SK-N-SH treated with all-trans-retinoic acid at 6 μM for 48 hours (cell line): ENCODE measurements around the gene ST6GALNAC4.

Source experiments
- ATAC-seq: fragments of 200-7000 bp; cut with Tn5 transposase; 3 replicates; pipeline ENCODE4 v1.9.1; 2020; ENCODE audit warnings: mild to moderate bottlenecking, moderate library complexity
- ARNTL ChIP-seq: fragments of 450-650 bp; formaldehyde crosslinking; IDR thresholded peaks from 2 replicates; pipeline ENCODE4 v1.5.0; 2020; ENCODE audit warnings: low read depth, mild to moderate bottlenecking, moderate library complexity, borderline replicate concordance
- BACH2 ChIP-seq: fragments of 250-450 bp; sonication (Bioruptor Pico); IDR thresholded peaks from 2 replicates; pipeline ENCODE4 v1.9.0; 2021; ENCODE audit warnings: mild to moderate bottlenecking, borderline replicate concordance
- CREB5 ChIP-seq: fragments of 250-450 bp; sonication (Bioruptor Pico); IDR thresholded peaks from 2 replicates; pipeline ENCODE4 v1.5.1; 2020; ENCODE audit warnings: low read depth, mild to moderate bottlenecking, moderate library complexity
- CSDC2 ChIP-seq: fragments of 250-450 bp; sonication (Bioruptor Pico); IDR thresholded peaks from 2 replicates; pipeline ENCODE4 v1.5.0; 2020; ENCODE audit warnings: mild to moderate bottlenecking, moderate library complexity
- GLIS3 ChIP-seq: fragments of 250-450 bp; sonication (Bioruptor Pico); IDR thresholded peaks from 2 replicates; pipeline ENCODE4 v1.5.0; 2020; ENCODE audit warnings: mild to moderate bottlenecking, moderate library complexity
- ISL1 ChIP-seq: fragments of 250-450 bp; sonication (Bioruptor Pico); IDR thresholded peaks from 2 replicates; pipeline ENCODE4 v2.1.2; 2022; ENCODE audit warnings: mild to moderate bottlenecking, moderate library complexity
- OSR1 ChIP-seq: fragments of 250-450 bp; sonication (Bioruptor Pico); IDR thresholded peaks from 2 replicates; pipeline ENCODE4 v1.8.0; 2022; ENCODE audit warnings: moderate library complexity, mild to moderate bottlenecking, inconsistent platforms
- POU6F1 ChIP-seq: fragments of 250-450 bp; sonication (Bioruptor Pico); IDR thresholded peaks from 2 replicates; pipeline ENCODE4 v1.8.0; 2021; ENCODE audit warnings: low read depth, mild to moderate bottlenecking, moderate library complexity, borderline replicate concordance
- PPARA ChIP-seq: fragments of 250-450 bp; sonication (Bioruptor Pico); IDR thresholded peaks from 2 replicates; pipeline ENCODE4 v1.5.0; 2020; ENCODE audit warnings: mild to moderate bottlenecking, borderline replicate concordance
- RARB ChIP-seq: fragments of 250-450 bp; sonication (Bioruptor Pico); IDR thresholded peaks from 2 replicates; pipeline ENCODE4 v1.8.0; 2021; ENCODE audit warnings: mild to moderate bottlenecking, moderate library complexity
- SNAI2 ChIP-seq: fragments of 250-450 bp; sonication (Bioruptor Pico); IDR thresholded peaks from 2 replicates; pipeline ENCODE4 v1.5.0; 2020; ENCODE audit warnings: mild to moderate bottlenecking, moderate library complexity
- TCF4 ChIP-seq: fragments of 250-450 bp; sonication (Bioruptor Pico); IDR thresholded peaks from 2 replicates; pipeline ENCODE4 v1.8.0; 2021; ENCODE audit warnings: mild to moderate bottlenecking, moderate library complexity, borderline replicate concordance
- TOX ChIP-seq: fragments of 250-450 bp; sonication (Bioruptor Pico); IDR thresholded peaks from 2 replicates; pipeline ENCODE4 v1.8.0; 2021; ENCODE audit warnings: mild to moderate bottlenecking, moderate library complexity, borderline replicate concordance
- TSHZ2 ChIP-seq: fragments of 250-450 bp; sonication (Bioruptor Pico); IDR thresholded peaks from 2 replicates; pipeline ENCODE4 v1.5.0; 2020; ENCODE audit warnings: mild to moderate bottlenecking, moderate library complexity
- ZFP3 ChIP-seq: fragments of 250-450 bp; sonication (Bioruptor Pico); IDR thresholded peaks from 2 replicates; pipeline ENCODE4 v1.5.0; 2020; ENCODE audit warnings: mild to moderate bottlenecking, moderate library complexity
- ZFP30 ChIP-seq: fragments of 450-650 bp; formaldehyde crosslinking; IDR thresholded peaks from 2 replicates; pipeline ENCODE4 v1.5.0; 2022; ENCODE audit warnings: mild to moderate bottlenecking, moderate library complexity
- ZNF565 ChIP-seq: fragments of 450-650 bp; formaldehyde crosslinking; conservative IDR thresholded peaks from 2 replicates; pipeline ENCODE4 v1.5.0; 2020; ENCODE audit warnings: low read depth, mild to moderate bottlenecking, moderate library complexity
- ZNF70 ChIP-seq: fragments of 450-650 bp; formaldehyde crosslinking; IDR thresholded peaks from 2 replicates; pipeline ENCODE4 v1.5.0; 2020; ENCODE audit warnings: mild to moderate bottlenecking, moderate library complexity
- ZNF8 ChIP-seq: fragments of 450-650 bp; formaldehyde crosslinking; IDR thresholded peaks from 2 replicates; pipeline ENCODE4 v1.5.0; 2020; ENCODE audit warnings: mild to moderate bottlenecking, moderate library complexity

The ST6GALNAC4 gene

GRCh38 chr9:127916720-127917581 lies at the start of gene ST6GALNAC4:
Gene ST6GALNAC4, minus strand, starts transcription at chr9:127917041. Its CDS starts 622 bp downstream, at chr9:127916419.
- ATAC-seq, result peak; percentile 80
- no peak for TF ChIP-seq ZNF8 (CRISPR knock-in tag)
- TF ChIP-seq TOX (CRISPR knock-in tag), result no peak
- no peak for TF ChIP-seq BACH2 (CRISPR knock-in tag)
- TF ChIP-seq ZFP3 (CRISPR knock-in tag), result no peak
- no peak for TF ChIP-seq PPARA (CRISPR knock-in tag)
- TF ChIP-seq POU6F1 (CRISPR knock-in tag), result no peak
- TF ChIP-seq ARNTL (CRISPR knock-in tag), result no peak
- TF ChIP-seq ZFP30 (CRISPR knock-in tag), result no peak
- TF ChIP-seq TSHZ2, result no peak
- no peak for TF ChIP-seq SNAI2 (CRISPR knock-in tag)
- TF ChIP-seq RARB, result no peak
- no peak for TF ChIP-seq ZNF70

- TF ChIP-seq OSR1 (CRISPR knock-in tag) (no peak), ZFP30 (CRISPR knock-in tag) (no peak)
- TF ChIP-seq, all 23 proteins: peak for 0
- peak; percentile 11 for ATAC-seq
Measured at GRCh38 chr9:127965953-127966352, 49.1 kb upstream of the ST6GALNAC4 start.

- ATAC-seq, result no peak
- TF ChIP-seq ZNF565 (CRISPR knock-in tag) (no peak), RARB (no peak), CSDC2 (CRISPR knock-in tag) (no peak), CREB5 (CRISPR knock-in tag) (no peak), TCF4 (CRISPR knock-in tag) (no peak), TOX (CRISPR knock-in tag) (no peak), OSR1 (CRISPR knock-in tag) (no peak)
Measured at GRCh38 chr9:127963359-127964064, 46.7 kb upstream of the ST6GALNAC4 start.

GRCh38 chr9:127963041-127963358 lies 46.2 kb upstream of the ST6GALNAC4 start:
- ATAC-seq, result no peak
- TF ChIP-seq ARNTL (CRISPR knock-in tag) (no peak), ISL1 (no peak), PPARA (CRISPR knock-in tag) (no peak), ZNF8 (CRISPR knock-in tag) (no peak), CSDC2 (CRISPR knock-in tag) (no peak), ZFP30 (CRISPR knock-in tag) (no peak), OSR1 (CRISPR knock-in tag) (no peak), ZNF565 (CRISPR knock-in tag) (no peak), ZFP3 (CRISPR knock-in tag) (no peak), RARB (no peak), TOX (CRISPR knock-in tag) (no peak), TCF4 (CRISPR knock-in tag) (no peak), GLIS3 (CRISPR knock-in tag) (no peak), ZNF70 (no peak), POU6F1 (CRISPR knock-in tag) (no peak)
